Astrocyte of the spinal cord (primary cell): ENCODE measurements around the gene RPL35A.
A peak's percentile ranks its signal among the peaks of the same experiment; 100 is the strongest.
"Not testable (repeated sequence)": the region's sequence is repeated elsewhere in the genome, so short reads cannot be mapped to it uniquely, and the experiment has no call there.

Source experiments
- DNase-seq: peaks from one replicate; pipeline ENCODE4 v3.0.0; 2011; ENCODE audit warnings: low read depth, low spot score
- H3K4me3 ChIP-seq: 2 replicates; pipeline ENCODE4 v1.5.1; 2011; ENCODE audit warnings: low read depth, mild to moderate bottlenecking, low read length, moderate library complexity
- in situ Hi-C: cut with HindIII; loops from 2 replicates; pipeline ENCODE4 v1.10.0; 2017; ENCODE audit warnings: low sequenced_read_pairs
- TF ChIP-seq, protein P1 (sequence below): IDR thresholded peaks from 2 replicates; pipeline ENCODE4 v1.5.1; 2012; ENCODE audit warnings: low read depth, mild to moderate bottlenecking, low read length, inconsistent platforms

The RPL35A gene

DNA sequence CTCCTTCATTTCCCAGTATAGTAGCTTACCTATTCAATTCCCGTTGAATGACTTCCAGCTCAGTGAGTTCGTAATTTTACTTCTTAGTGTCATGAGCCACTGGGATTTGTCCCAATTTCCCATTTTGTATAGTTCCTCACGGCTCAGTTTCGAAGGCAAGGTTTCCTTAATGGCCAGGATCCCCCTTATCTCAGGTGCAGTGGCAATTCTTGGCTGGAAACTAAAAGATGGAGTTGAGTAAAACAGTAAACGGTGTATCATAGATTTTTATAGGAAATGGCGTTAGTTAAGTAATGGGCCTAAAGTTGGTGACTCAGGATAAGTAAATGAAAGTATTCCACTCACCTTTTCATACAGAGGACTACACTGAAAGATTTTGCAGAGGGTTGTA, 9.5 kb downstream of the RPL35A start:
- in situ Hi-C loops: no loop called here
- TF ChIP-seq, protein P1, sequence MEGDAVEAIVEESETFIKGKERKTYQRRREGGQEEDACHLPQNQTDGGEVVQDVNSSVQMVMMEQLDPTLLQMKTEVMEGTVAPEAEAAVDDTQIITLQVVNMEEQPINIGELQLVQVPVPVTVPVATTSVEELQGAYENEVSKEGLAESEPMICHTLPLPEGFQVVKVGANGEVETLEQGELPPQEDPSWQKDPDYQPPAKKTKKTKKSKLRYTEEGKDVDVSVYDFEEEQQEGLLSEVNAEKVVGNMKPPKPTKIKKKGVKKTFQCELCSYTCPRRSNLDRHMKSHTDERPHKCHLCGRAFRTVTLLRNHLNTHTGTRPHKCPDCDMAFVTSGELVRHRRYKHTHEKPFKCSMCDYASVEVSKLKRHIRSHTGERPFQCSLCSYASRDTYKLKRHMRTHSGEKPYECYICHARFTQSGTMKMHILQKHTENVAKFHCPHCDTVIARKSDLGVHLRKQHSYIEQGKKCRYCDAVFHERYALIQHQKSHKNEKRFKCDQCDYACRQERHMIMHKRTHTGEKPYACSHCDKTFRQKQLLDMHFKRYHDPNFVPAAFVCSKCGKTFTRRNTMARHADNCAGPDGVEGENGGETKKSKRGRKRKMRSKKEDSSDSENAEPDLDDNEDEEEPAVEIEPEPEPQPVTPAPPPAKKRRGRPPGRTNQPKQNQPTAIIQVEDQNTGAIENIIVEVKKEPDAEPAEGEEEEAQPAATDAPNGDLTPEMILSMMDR: no peak
- H3K4me3 ChIP-seq: peak overlapping the region; percentile 94
- DNase-seq: no peak

DNA sequence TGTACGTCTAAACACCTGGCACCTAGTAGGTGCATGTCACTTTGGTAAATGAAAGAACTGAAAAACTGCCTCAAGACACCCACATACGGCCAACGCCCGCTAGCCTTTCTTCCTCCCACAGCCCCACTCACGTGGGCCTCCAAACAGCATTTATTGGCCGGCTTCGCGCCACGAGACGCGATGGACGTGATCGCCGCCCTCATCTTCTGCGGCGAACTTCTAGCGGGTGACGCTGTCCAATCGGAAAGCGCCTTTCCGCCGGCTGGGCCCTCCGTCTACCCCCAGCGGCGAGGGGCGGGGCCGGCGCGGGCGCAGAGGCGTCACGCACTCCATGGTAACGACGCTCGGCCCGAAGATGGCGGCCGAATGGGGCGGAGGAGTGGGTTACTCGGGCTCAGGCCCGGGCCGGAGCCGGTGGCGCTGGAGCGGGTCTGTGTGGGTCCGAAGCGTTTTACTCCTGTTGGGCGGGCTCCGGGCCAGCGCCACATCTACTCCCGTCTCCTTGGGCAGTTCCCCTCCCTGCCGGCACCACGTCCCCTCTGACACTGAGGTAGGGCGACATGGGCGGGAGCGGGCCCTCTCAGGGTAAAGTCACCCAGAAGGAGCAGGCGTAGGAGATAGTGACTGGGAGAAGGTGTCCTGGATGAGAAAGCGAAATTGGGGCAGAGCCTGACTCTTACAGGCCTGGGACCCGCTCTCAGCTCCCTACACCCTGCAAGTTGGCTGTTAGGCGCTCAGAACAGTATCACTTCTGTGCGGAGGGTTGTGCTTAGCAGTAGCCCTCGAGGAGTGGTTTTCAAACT, 10.1 kb downstream of the RPL35A start, which contains the start of gene LMLN:
TSS of gene LMLN (plus strand) at position 327 of the 803 bp plus-strand sequence. CDS start at position 356, 29 bp downstream.
- TF ChIP-seq, protein P1: no peak
- in situ Hi-C loops: no loop called here
- DNase-seq: peak; percentile 97
- H3K4me3 ChIP-seq: peak within 1 kb of the TSS; percentile 94

DNA sequence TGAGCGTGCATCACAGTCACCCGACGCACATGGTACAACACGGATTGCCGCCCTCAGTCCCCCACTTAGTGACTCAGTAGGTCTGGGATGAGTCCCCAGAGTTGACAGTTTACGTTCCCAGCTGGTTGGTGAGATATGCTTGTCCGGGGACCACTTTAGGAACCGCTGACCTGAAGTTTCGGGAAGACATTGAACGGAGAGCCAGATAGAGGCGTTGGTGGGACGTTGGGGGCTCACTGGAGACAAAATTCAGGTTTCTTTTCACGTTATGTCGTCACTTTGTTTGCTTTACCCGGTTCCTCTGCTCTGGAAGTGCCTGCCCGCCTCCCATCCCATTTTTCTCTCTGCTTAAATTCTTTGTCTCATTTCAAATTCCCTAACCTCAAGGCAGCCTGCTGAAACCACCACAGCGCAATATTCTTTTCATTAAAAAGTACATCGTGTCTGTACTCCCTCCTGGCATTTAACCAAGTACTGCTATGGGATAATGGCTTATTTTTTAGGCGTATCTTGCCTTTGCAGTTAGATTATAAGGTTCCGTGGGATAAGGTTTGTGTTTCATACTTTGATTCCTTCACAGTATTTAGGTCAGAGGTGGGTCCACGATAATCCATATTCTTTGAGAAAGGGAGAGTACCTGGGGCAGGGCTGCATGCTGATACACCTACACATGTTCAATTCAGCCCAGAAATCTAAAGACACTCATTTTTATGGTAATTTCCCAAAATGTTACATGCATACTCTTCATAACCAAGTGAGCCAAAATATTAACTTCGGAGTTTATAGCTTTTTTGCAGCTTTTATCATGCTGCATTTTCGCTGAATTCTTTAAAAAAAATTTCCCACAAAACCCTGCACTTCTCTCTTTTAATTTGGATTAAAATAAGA, 10.9 kb downstream of the RPL35A start:
- in situ Hi-C loops: no loop called here
- DNase-seq: no peak
- peak overlapping the region; percentile 94 for H3K4me3 ChIP-seq
- TF ChIP-seq, protein P1: no peak

DNA sequence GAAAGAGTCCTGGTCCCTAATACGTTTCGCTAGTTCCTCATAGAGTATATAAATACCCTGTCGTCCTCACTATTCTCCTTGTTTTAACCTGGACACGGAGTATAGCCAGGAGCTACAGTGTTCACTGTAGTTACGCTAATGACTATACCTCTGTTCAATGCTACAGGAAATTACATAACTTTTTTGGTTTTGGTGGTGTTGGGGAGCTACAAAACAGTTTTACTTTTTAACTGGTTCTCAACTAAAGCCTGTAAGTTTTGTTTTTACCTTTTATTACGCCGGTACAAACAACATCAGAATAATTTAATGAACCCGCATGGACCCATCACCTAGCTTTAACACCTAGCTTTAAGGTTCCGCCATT, 11.6 kb downstream of the RPL35A start:
- TF ChIP-seq, protein P1: no peak
- H3K4me3 ChIP-seq: no peak overlapping the region
- DNase-seq: no peak
- in situ Hi-C loops: no loop called here

DNA sequence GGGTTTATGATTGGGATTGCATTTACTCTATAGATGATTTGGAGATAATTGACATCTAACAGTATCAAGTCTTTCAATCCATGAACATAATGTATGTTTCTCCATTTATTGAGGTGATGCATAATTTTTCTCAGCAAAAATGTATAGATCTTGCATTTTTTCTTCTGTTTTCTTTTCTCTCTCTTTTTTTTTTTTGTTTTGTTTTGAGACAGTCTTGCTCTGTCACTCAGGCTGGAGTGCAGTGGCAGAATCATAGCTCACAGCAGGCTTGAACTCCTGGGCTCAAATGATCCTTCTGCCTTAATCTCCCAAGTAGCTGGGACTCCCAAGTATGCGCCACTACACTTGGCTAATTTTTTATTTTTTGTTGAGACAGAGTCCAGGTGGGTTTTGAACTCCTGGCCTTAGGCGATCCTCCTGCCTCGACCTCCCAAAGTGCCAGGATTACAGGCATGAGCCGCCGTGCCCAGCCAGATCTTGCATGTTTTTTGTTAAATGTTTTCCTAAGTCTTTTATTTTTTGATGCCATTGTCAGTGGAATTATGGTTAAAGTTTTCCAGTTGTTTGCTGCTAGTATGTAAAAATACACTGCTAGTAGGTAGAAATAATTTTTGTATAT, 13.1 kb downstream of the RPL35A start:
- H3K4me3 ChIP-seq: no peak overlapping the region
- no peak for DNase-seq
- TF ChIP-seq, protein P1: no peak
- in situ Hi-C loops: no loop called here

DNA sequence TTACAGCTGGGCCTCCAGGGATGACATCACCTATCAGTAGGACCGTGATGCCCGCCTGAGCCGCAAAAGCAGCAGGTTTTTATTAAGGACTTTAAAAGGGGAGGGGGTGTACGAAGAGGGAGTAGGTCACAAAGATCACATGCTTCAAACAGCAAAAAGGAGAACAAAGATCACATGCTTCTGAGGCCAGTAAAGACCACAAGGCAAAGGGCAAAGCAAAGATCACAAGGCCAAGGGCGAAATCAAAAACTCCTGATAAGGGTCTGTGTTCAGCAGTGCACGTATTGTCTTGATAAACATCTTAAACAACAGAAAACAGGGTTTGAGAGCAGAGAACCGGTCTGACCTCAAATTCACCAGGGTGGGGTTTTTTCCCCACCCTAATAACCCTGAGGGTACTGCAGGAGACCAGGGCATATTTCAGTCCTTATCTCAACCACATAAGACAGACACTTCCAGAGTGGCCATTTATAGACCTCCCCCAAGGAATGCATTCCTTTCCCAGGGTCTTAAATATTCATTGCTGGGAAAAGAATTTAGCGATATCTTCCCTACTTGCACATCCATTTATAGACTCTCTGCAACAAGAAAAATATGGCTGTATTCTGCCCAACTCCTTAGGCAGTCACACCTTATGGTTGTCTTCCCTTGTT, 17.5 kb downstream of the RPL35A start:
- H3K4me3 ChIP-seq, in situ Hi-C loops, DNase-seq: not testable (repeated sequence)
